IPS DF 19.7 (cell line): ENCODE data around the gene CDK14.
"Not testable (repeated sequence)": the region's sequence is repeated elsewhere in the genome, so short reads cannot be mapped to it uniquely, and the experiment has no call there.

Source experiments
- DNase-seq: peaks from one replicate; pipeline ENCODE4 v3.0.0-alpha.2; 2013; ENCODE audit warnings: low read depth, low spot score

Gene CDK14

DNA sequence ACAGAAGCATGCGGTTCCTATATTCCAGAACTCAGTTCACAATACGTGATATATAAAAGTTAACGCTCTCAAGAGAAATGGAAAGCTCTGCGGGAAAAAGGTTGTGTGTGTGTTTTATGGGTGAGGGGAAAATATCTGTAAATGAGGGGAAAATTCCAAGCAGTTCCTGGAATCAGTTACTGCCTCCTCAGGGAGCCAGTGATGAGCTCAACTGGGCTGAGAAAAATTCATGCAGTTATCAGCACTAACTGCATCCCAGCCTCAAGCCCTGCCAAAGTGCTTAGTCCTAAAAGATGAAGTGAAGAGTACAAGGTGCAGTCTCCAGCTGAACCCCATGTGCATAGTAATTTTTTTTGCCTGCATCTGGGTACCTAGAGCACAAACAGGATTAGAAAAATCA lies 191.9 kb downstream of the CDK14 start:
- DNase-seq, result no peak

DNA sequence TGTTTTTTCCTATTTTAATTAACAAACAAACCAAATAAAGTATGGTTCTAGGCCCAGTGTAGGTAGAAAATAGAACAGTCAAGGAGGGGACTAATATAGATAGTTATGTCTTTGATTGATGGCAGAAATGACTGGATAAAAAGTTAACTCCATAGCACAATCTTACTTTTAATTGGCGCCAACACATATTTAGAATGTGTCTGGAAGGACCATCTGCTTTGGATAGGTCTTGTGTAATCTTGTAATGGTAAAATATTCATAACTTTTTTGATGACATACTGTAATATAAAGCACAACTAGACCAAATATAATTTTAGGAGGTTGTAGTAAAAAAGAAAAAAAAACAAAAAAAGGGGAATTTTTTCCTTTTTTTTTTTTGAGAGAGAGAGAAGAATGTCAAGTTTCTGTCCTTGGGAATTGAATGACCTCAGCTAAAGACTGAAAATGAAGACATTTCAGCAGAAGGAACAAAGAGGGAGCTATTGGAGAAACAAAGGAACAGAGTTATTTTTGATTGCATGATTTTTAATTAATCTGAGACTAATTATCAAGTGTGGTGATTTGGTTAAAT lies 193.7 kb downstream of the CDK14 start:
- no peak for DNase-seq

DNA sequence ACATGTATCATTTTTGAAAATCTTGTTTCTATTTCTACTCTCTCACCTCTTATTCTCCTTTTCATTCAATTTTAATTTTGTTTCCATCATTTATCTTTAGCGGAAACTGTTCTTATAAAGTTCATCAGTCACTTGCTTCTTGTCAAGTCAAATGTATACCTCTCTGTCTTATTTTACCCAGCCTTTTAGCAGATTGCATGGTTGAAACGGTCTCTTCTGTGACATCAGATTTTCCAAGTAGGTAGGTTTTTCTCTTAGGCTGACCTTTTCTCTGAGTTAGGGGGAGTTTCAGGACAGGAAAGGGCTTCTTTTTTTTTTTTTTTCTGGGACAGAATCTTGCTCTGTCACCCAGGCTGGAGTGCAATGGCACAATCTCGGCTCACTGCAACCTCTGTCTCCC lies 195.5 kb downstream of the CDK14 start:
- DNase-seq, result no peak

DNA sequence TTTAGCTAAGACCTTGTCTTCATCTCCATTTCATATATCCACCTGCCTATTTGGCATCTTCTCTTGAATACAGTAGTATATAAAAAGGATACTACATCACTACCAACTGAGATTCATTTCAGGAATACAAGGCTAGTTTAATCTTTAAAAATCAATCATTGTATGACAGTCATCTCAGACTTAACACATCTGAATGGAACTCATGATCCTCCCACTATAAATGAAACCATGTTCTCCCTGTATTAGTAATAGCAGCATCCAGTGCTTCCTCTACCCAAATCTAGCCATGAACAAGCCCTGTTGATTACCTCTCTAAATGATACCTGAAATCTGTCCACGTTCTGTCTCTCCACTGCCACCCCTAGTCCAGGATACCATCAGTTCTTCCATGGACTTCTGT lies 196.2 kb downstream of the CDK14 start:
- no peak for DNase-seq

DNA sequence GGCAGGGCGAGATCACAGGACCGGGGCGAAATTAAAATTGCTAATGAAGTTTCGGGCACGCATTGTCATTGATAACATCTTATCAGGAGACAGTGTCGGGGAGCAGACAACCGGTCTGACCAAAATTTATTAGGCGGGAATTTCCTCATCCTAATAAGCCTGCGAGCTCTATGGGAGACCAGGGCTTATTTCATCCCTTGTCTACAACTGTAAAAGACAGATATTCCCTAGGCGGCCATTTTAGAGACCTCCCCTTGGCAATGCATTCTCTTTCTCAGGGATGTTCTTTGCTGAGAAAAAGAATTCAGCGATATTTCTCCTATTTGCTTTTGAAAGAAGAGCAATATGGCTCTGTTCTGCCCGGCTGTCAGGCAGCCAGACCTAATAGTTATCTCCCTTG lies 198.1 kb downstream of the CDK14 start:
- not testable (repeated sequence) for DNase-seq

DNA sequence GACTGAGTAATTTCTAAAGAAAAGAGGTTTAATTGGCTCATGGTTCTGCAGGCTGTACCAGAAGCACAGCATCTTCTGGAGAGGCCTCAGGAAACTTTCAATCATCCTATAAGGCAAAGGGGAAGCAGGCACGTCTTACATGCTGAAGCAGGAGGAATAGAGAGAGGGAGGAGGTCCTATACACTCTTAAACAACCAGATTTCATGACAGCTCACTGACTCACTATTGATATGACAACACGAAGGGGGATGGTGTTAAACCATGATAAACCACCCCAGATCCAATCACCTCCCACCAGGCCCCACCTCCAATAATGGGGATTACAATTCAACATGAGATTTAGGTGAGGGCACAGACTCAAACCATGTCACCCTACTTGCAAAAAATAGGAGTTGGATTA lies 201.5 kb downstream of the CDK14 start:
- DNase-seq, result no peak

DNA sequence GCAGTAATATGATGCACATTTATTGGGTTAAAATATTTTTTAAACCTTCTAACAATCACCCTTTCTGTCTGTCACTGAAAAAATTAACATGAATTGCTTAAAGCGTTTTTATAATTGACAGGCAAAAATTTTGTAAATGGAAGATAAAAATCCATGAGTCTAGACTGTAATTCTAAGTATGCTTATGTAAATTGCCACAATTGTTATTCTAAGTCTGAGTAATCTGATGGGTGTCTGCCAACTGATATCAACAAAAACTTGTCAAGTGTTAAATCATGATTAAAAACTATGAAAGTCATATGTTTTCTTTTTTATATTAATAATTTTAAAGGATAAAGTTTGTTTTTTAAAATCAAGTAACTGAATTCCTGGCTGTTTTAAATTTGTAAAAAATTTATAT lies 208.2 kb downstream of the CDK14 start:
- no peak for DNase-seq

DNA sequence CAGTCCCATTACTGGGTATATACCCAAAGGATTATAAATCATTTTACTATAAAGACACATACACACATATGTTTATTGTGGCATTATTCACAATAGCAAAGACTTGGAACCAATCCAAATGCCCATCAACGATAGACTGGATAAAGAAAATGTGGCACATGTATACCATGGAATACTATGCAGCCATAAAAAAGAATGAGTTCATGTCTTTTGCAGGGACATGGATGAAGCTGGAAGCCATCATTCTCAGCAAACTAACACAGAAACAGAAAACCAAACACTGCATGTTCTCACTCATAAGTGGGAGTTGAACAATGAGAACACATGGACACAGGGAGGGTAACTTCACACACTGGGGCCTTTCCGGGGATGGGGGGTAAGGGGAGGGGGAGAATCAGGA lies 219.4 kb downstream of the CDK14 start:
- not testable (repeated sequence) for DNase-seq

DNA sequence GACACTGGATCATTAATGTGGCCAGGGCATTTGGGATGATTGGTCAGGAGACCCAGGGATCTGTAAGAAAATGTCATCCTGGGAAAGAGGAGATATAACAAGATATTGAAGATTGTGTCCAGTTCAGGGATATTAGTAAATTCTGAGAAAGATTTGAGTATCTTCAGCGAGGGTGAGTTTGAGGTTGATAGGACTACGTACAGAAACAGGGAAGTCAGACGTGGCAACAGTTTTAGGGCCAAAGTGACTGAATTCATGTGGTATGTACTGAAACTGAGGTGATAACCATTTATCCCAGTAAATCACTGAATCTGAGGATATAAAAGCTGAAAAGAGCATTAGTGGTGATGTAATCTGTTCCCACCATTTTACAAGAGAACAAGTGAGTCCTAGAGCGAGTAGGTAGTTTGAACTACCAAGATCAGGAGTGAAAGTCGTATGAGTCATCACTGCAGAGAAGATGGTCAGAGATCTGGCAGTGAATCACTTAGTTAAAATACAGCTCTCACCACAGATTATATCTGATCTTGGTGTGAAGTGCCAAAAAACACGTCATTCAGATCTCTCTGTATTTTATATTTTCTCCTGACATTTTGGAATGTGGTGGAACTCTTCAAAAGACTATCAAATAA lies 220.5 kb downstream of the CDK14 start:
- DNase-seq, result no peak

DNA sequence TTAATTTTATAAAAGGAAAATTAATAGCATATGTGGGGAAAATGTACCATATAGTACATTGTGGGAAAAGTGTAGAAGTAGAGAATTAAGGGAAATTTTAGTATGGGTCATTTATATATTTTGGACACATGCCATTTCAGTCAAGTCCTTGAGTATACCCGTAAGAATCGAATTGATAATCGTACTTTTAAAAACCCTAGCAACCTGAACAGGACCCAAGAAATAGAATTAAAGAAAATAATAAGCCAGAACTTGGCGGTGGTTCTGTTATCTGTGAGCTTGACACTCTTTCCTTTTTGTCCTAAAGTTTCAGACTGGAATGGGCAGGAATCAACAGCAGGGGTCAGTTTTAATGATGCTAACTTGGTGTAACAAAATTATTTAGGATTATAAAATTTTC lies 221.0 kb downstream of the CDK14 start:
- DNase-seq, result no peak

DNA sequence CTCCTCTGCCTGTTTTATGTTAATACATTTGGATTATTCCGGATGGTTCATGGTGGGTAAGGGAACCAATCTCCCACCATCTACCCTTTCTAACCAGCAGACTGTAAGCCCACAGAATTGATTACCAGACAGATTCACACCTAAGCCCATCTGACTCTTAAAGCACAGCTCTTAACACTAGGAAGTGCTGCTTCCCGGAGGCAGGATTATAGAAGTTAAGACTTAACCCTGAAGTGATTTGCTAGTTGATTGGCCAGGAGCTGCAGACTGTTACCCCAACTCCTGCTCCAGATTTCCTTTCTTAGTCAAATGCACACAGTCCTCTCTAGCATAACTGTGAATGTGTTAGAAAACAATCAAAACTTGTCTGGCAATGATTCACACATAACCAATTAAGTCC lies 221.7 kb downstream of the CDK14 start:
- DNase-seq, result no peak

DNA sequence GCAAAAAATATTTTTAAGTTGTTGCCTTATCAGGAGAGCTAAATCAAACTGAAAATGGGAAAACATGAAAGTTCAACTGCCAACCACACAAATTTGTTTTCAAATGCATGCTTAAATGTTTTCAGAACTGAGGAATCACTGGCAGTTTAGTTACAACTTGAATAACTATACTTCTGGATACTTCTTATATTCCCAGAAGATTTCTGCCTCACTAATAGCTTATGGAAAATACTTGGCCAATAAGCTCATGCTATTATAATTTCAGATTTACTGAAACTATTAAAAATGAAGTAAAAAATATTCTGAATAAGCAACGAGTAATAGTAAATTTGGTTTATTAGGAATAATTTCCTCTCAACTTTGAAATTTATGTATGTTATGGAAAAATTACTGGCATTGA lies 222.2 kb downstream of the CDK14 start:
- DNase-seq, result no peak

DNA sequence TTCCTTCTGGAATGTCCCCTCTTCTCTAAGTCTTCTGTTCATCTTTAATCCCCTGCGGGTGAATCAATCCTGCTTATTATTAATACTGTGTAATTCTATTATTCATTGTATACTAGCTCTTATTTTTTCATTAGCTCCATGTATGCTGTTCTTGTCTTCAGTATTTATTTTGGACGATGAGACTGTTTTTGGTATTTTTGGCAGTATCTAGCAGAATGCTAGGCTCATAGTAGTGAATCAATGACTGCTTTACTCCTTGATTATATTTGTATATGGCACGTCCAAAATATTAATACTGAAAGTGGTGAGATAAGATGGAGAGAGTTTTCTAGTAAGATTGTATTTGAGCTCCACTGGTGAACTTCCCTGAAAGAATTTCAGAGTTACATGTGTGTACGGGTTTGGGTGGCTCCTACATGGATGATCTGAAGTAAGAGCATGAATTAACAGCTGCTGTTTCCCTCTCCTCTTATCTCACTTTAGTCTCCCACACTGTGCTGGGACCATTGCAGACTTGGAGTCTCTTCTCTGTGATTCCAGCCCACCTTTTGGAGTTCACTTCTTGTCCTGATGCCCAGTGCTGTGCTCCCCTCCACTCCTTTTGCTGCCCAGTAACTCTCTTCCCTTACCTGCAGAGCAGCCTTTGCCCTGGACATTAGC lies 226.0 kb downstream of the CDK14 start:
- no peak for DNase-seq

DNA sequence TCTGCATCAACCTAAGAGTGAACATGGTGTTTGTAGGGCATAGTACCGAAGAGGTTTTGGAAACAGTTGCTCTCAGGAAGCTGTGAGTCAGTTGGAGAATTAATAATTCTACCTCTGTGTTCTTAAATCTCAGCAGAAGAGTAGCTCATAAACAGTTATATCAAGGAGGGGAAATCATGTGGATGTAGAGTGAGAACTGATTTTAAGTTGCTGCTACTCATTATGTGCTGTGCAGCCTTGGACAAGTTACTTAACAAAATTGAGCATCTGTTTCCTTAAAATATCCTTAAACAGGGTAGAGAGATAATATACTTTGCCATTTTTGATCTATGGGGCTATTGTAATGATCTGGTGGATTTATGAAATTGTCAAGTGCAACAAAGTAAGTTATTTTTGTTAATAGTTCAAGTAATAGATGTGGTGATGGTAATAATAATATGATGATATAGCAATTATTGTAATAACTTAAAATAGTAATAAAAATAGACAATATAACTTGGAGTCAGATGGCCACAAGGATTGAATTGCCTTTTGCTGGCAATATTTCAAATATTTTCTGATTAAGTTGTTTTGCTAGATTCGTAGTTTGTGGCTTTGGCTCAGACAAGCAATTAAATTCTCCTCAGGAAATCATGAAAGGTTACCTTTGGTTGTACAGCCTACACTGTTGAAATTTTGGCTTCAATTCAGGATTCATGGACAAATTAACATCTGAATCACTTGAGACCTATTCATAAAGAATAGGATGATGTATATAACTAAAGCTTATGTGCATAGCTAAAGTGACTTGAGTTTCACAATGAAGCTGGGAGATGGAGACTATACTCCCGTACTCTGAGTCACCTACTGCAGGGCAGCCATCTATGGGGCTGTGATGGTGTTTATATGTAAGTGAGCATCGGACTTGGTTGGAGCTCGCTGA lies 228.5 kb downstream of the CDK14 start:
- DNase-seq, result no peak

DNA sequence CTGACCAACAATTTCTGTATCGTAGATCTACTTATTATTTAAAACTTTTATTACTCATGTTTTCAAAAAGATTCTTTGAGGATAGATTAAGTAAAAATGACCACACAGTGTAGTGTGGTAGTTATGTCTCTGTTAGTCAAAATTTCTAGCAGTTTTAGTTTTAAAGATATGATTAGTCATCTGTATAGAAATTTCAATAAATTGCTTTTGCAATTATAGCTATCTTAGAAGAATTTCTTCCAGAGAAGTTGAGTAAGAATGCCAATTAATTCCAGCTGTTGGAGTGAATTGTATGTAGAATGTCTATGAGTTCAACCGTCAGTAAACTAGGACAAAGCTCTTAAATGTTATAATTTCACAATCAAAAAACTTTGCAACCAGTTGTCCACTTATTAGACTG lies 229.7 kb downstream of the CDK14 start:
- no peak for DNase-seq

DNA sequence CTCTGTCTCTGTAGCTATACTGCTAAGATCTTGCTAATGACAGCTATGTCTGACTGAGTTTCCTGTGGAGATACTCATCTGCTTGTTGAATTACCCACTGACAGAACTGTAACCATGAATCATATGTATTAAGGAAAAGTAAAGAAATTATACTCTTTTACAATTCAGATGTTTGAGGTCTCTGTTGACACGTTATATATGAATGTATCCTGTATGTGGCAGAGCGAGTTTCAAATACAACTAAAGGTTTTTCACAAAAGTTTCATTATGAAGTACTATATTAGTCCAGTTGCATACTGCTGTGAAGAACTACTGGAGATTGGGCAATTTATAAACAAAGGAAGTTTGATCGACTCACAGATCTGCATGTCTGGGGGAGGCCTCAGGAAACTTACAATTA lies 232.5 kb downstream of the CDK14 start:
- no peak for DNase-seq

DNA sequence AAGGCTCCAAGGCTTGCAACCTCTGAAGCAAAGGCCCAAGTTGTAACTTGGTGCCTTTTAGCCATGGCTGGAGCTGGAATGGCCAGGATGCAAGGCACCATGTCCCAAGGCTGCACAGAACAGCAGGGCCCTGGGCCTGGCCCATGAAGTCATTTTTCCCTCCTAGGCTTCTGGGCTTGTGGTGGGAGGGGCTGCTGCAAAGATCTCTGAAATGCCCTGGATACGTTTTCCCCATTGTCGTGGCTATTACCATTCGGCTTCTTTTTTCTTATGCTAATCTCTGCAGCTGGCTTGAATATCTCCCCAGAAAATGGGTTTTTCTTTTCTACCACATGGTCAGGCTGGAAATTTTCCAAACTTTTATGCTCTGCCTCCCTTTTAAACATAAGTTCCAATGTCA lies 234.2 kb downstream of the CDK14 start:
- DNase-seq, result no peak

DNA sequence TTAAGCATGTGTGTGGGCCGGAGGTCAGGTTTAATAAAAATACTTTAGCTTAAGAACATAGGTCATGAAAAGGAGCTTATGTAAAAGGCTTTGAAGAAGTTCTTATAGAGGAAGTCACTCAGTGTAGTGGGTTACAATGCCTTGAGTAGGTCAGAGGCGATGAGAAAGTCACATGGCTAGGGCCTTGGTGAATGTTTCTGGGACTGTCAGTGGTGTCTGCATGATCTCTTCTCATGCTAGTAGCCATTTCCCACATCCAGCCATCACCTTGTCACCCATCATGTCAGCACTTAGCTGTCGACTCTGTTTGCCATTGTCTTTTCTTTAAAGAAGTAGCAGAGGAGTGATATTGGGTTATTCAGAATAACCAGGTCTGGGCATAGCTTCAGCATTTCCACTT lies 236.6 kb downstream of the CDK14 start:
- no peak for DNase-seq

DNA sequence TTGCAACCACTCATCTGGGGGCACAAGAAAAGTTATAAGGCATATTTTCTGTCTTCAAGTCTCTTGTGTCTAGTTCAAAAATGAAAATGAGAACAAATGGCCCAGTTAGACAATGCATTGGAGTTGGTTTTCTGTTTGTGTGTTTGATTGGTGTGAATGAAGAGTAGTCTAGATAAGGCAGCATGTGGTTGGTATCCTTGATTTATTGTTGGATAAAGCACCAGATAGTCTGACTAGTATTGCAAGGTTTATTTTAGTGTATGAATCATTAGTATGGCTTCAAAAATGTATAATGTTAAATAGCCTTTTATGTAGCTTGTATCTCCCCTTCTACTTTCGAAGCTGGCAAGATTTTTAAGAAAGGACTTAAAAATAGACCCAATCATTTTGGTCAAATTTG lies 237.3 kb downstream of the CDK14 start:
- DNase-seq, result no peak

DNA sequence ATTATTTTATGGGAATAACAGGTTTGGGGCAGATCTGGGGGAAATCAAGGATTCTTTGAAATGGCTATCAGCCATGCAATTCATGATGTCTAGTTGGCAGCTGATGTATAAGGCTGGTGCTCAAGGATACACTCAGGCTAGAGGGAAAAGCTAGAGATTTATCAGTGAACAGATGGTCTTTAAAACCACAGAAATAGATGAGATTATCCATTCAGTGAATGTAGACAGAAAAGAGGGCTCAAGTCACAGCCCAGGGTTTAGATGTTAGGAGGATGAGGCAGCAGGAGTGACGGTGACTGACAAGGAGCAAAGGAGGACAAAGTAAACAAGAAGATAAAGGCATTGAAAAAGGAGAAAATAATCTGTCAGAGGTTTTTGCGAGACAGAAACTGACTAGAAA lies 238.7 kb downstream of the CDK14 start:
- no peak for DNase-seq

DNA sequence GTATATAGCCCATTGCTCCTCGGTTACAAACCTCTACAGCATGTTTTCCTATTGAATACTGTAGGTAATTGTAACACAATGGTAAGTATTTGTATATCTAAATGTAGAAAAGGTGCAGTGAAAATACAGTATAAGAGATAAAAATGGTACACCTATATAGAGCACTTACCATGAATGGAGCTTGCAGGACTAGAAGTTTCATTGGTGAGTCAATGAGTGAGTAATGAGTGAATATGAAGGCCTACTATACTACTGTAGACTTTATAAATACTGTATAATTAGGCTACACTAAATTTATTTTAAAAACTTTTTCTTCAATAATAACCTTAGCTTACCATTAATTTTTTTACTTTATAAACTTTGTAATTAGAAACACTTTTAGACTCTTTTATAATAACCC lies 239.7 kb downstream of the CDK14 start:
- no peak for DNase-seq

DNA sequence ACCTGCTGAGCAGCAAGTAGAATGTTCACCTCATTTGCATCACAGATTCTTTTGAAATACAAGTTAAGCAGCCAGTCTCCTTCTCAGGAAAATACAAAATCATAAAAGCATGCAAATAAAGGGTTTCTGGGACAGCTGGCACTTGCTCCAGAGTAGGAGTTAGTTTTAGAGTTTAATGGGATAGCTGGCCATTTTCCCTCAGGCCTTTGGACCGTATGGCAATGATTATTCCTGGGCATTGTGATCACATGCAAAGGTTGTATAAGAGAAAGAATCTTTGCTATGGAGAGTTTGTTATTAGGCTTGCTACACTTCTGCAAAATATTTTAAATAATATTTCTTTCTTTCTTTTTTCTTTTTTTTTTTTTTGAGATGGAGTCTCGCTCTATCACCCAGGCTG lies 240.8 kb downstream of the CDK14 start:
- DNase-seq, result no peak
